Measurements from ENCODE around the gene FBXO7. TPM values are rescaled to one million over a fixed set of nuclear protein-coding genes. Genes with fewer than 3 reads are reported as not detected.

Gene FBXO7
- total RNA-seq, 4 donors from 2014 or later: 74.3 to 91.3 (median 83.3) TPM

- no peak for TF ChIP-seq CTCF (IDR thresholded peaks at IDR 0.05)
- ATAC-seq (ENCODE audit: low FRiP score): no peak
Measured at GRCh38 chr22:32501836-32502752, 27.5 kb downstream of the FBXO7 start.

GRCh38 chr22:32509045-32509444 lies 34.4 kb downstream of the FBXO7 start:
- DNase-seq (ENCODE audit: low spot score) (no peak), ATAC-seq (ENCODE audit: low FRiP score) (no peak)
- no peak for TF ChIP-seq CTCF (IDR thresholded peaks at IDR 0.05)

More at GRCh38 chr22:32501836-32502752, 27.5 kb downstream of the FBXO7 start:
- no peak for DNase-seq (ENCODE audit: low spot score)

GRCh38 chr22:32511274-32511673 lies 36.7 kb downstream of the FBXO7 start:
- no peak for DNase-seq (ENCODE audit: low spot score)

GRCh38 chr22:32511776-32512175 lies 37.2 kb downstream of the FBXO7 start:
- DNase-seq (ENCODE audit: low spot score) (no peak), ATAC-seq (ENCODE audit: low FRiP score) (no peak)
- TF ChIP-seq CTCF (IDR thresholded peaks at IDR 0.05): no peak

More at GRCh38 chr22:32511274-32511673, 36.7 kb downstream of the FBXO7 start:
- ATAC-seq (ENCODE audit: low FRiP score): no peak
- no peak for TF ChIP-seq CTCF (IDR thresholded peaks at IDR 0.05)

- ATAC-seq (ENCODE audit: low FRiP score) (no peak), DNase-seq (ENCODE audit: low spot score) (no peak)
- TF ChIP-seq CTCF (IDR thresholded peaks at IDR 0.05): no peak
Measured at GRCh38 chr22:32512267-32512982, 37.8 kb downstream of the FBXO7 start.

GRCh38 chr22:32515084-32515483 lies 40.5 kb downstream of the FBXO7 start:
- no peak for DNase-seq (ENCODE audit: low spot score)
- no peak for ATAC-seq (ENCODE audit: low FRiP score)

More at GRCh38 chr22:32515084-32515483, 40.5 kb downstream of the FBXO7 start:
- no peak for TF ChIP-seq CTCF (IDR thresholded peaks at IDR 0.05)
